Activated CD8-positive, alpha-beta memory T cell treated with anti-CD3 and anti-CD28 coated beads for 4 hours (primary cell): ENCODE measurements around the gene DNAJC5.
"Not testable (repeated sequence)": the region's sequence is repeated elsewhere in the genome, so short reads cannot be mapped to it uniquely, and the experiment has no call there.

Source experiments
- DNase-seq, 2 donors: peaks; one replicate each; pipeline ENCODE4 v3.0.0-alpha.2; 2020; ENCODE audit warnings: low read depth in 2 of 2

Gene DNAJC5

DNA sequence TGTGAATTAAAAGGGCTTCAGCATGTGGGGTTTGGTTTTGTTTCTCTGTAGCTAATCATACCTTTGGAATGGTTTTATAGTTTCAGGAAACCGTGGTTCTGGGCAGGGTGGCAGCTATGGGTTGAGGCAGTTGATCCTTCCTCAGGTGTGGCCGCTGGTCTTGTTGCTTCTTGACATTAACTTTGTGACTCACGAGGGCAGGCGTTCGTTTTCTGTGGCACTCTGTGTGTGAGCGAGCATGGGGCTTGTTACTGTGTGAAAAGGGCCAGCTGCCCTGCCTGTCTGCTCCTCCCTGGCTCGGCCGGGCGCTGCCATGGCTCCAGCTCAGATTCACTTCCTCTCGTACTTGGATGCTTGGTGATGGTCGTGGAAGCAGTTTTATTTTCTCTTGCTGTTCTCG is 16.2 kb downstream of the DNAJC5 start:
- DNase-seq: no peak

DNA sequence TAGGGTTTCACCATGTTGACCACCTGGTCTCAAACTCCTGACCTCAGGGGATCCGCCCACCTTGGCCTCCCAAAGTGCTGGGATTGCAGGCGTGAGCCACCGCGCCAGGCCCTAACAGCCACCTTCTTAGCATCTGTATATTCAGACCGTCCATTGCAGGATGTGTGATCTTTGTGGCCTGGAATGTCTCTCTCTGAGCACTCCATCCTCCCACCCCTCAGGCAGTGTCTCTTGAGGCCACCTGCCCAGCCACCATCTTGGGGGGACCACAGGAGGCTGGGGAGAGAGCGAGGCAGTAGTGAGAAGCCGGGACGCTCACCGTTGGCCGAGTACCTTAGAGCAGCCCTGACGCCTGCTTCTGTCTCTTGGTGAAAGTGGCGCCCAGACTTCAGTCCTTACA is 18.8 kb downstream of the DNAJC5 start:
- DNase-seq: no peak

DNA sequence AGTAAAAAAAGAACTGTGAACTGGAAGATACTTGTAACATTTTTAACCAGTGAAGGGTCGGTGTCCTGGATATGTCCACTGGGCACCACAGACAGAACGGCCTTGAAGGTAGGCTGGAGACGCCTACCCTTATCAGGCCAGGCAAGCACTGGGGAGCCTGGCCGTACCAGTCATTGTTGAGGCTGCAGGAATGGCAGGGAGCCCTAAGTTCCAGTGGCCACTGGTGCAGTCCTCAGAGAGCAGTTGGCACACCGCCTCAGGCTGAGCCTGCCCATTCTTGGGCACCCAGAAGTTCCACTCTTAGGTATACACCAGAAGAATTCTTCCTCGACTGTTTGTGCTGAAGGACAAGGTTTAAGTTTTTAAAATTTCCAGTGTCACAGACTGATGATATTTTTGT is 20.5 kb downstream of the DNAJC5 start:
- DNase-seq: no peak

DNA sequence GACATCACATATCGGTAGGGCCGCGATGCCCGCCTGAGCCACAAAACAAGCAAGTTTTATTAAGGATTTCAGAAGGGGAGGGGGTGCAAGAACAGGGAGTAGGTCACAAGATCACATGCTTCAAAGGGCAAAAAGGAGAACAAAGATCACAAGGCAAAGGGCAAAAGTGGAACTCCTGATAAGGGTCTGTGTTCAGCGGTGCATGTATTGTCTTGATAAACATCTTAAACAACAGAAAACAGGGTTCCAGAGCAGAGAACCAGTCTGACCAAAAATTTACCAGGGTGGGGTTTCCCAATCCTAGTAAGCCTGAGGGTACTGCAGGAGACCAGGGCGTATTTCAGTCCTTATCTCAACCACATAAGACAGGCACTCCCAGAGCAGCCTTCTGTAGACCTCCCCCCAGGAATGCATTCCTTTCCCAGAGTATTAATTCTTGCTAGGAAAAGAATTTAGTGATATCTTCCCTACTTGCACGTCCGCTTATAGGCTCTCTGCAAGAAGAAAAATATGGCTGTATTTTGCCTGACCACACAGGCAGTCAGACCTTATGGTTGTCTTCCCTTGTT is 21.5 kb downstream of the DNAJC5 start:
- not testable (repeated sequence) for DNase-seq

DNA sequence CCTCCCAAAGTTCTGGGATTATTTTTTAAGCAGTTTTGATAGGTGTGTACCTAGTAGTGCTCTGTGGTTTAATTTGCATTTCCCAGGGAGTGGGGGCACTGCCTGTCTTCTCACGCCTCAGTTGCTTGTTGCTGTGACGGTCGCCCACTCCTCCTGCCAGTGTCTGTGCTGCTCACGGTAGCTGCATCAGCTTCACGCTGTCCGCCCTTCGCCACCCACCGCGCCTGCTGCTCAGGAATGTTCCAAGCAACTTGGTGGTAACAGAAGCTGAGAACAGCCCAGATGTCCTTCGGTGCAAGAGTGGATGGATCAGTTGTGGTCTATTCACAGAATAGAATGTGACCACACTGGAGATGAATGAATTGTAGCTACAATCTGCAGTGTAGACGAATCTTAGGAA is 22.9 kb downstream of the DNAJC5 start:
- DNase-seq: no peak

DNA sequence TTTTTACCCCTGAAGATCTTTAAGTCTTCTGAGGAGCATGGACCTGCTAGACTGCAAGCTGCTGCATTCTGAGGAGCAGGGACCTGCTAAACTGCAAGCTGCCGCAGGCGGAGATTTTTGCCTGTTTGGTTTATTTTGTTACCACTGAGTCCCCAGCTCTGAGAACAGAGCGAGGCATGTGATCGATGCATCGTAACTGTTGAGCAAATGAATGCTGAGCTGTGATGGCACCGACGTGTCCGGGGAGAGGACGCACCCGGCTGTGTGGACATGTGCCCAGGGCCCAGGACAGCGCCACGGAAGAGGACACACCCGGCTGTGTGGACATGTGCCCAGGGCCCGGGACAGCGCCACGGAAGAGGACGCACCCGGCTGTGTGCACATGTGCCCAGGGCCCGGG is 24.2 kb downstream of the DNAJC5 start:
- DNase-seq: no peak

DNA sequence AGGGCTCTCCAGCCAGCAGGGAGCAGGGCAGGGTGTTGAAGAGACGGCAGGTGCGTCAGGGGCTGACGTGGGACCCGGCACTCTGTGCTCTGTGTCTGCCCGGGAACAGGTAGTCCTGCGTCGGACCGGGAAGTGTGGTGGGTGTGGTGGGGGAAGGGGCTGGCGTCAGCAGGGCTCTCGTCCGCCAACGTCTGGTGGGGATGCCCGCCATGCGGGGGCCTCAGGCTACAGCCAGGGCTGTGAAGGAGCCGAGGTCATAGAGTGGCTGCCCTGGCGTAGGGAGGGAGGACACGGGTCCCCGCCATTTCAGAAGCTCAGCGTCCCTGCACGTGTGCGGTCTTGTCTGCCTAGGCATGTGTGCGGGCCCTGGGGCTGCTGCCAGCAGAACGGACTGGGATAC is 25.3 kb downstream of the DNAJC5 start:
- DNase-seq: no peak

DNA sequence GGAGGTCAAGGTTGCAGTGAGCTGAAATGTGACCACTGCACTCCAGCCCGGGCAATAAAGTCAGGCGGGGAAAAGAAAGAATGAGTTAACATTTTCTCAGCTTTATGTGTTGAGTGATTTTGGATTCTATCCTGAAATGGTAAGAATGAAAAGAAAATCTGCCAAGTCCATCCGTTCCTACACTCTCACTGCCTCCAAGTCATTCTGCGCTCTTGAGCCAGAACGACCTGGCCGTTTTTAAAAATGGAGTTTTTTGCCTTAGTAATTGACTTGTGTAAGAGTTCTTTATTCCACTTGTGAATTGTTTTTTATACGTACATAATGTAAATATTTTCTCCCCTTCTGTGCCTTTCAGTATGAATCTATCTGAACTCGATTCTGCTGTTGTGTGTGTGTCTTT is 28.7 kb downstream of the DNAJC5 start:
- DNase-seq: no peak

DNA sequence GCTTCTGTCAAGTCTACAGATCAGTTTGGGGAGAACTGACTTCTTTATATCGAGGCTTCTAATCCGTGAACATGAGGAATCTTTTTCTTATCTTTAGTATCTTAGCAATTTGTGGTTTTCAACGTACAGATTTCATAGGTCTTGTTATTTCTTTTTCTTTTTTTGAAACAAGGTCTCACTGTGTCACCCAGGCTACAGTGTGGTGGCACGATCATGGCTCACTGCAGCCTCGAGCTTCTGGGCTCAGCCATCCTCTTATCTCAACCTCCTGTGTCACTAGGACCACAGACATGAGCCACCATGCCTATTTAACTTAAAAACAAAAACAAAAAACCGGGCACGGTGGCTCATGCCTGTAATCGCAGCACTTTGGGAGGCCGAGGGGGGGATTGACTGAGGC is 29.3 kb downstream of the DNAJC5 start:
- DNase-seq: no peak

DNA sequence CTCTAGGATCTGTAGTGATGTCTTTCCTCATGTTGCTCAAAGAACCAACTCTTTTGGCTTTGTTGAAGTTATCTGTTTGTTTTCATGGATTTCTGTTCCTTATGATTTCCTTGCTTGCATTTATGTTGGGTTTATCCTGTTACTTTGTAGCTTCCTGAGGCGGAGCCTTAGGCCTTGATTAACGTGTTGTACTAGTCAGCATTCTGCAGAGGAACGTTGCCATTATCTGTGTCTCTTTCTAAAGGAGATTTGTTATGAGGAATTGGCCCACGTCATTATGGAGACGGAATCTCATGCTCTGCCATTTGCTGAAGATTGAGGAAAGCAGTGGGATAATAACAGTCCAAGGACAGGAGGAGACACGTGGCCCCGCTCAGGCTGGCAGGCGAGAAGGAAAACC is 31.4 kb downstream of the DNAJC5 start:
- no peak for DNase-seq

DNA sequence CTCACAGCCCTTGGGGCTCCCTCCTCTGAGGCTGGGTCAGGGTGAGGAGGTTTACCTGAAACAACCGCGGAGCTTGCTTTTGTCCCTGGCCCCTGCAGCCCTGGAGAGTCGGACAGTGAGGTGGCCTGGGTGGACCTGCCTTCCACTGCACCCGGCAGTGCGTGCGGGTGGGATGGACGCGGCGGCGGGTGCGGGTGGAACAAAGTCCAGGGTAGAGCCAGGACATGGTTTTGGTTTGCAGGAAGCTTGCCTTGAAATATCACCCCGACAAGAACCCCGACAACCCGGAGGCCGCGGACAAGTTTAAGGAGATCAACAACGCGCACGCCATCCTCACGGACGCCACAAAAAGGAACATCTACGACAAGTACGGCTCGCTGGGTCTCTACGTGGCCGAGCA is 34.1 kb downstream of the DNAJC5 start:
- no peak for DNase-seq

DNA sequence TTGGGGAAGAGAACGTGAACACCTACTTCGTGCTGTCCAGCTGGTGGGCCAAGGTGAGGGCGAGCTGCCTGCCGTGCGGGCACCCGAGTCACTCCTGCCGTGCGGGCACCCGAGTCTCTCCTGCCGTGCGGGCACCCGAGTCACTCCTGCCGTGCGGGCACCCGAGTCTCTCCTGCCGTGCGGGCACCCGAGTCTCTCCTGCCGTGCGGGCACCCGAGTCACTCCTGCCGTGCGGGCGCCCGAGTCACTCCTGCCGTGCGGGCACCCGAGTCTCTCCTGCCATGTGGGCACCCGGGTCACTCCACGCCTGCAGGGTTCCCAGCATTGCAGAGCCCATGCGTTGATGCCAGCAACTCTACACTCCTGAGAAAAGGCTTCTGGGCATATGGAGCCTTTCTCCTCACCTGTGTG is 34.6 kb downstream of the DNAJC5 start:
- not testable (repeated sequence) for DNase-seq

DNA sequence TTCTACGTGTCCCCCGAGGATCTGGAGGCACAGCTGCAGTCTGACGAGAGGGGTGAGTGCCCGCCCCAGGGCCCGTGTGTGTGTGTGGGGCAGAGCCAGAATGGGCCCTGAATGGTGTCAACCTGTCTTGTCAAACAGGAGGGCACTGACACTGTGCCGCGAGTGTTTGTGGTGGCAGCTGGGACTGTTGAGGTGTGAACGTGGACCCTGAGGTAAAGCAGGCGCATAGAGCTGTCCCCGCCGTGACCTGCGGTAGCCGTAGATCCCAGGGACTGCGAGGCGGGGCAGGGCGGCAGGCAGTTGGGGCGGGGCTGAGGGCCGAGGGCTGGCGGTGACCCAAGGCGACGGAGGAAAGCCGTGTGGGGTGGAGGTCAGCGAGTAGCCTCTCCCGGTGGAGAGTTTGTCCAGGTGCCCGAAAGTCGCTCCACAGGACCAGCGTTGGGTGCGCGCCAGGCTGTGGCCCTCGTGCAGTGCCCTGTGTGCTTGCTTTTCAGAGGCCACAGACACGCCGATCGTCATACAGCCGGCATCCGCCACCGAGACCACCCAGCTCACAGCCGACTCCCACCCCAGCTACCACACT is 36.1 kb downstream of the DNAJC5 start:
- no peak for DNase-seq

DNA sequence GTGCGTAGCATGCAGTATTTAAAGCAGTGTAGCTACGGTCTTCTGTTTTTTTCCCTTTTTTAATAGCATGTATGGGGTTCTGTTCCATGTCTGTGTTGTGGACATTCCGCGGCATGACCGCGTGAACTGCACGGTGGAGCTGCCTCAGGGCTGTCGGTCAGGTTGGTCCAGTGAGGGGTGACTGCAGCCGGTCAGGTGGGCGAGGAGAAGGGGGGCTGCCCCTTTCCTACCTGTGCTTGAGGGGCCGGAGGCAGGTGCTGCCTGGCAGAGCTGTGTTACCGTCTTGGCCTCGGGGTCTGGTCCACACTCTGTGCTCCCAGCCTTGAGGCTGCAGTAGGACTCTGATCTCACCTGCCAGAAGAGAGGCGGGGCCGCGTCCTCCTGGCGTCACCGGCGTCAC is 36.8 kb downstream of the DNAJC5 start:
- DNase-seq: no peak

DNA sequence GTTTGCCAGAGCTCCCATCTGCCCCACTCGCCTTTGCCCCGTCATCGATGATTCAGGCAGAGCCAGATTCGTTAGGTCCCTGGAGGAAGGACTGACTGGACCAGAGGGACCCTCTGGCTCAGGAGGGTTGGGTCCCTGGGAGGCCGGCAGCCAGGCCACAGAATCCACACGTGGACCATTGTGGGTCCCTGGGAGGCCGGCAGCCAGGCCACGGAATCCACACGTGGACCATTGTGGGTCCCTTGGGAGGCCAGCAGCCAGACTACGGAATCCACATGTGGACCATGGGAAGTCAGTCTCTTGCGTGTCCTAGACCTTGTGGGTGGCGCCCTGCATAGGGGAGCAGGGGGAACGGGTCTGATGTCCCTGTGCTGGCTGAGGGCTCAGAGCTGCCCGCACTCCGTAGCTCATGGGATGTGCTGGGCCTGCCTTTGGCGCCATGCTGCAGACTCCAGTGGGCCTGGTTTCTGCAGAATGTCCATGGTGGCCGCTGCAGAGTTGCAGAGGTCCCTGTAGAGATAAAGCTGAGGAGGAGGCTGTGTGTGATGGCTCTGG is 37.8 kb downstream of the DNAJC5 start:
- DNase-seq: no peak

DNA sequence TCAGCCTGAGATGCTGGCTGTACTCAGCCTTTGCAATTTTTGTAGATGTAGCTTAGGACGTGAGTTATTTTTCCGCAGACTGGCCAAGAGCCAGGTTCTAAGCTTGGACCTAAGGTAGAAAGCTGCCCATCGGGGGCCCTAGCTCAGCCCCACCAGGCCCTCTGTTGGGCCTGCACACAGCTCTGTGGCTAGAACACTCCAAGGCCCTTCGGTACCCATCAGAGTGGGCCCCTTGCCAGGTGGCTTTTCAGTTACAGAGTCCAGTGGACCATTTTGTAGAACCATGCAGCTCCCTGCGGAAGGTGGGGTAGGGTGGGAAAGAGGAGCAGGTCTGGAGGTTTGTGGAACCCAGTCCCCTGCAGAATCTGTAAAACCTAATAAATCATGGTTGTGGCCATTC is 38.7 kb downstream of the DNAJC5 start:
- DNase-seq: no peak

DNA sequence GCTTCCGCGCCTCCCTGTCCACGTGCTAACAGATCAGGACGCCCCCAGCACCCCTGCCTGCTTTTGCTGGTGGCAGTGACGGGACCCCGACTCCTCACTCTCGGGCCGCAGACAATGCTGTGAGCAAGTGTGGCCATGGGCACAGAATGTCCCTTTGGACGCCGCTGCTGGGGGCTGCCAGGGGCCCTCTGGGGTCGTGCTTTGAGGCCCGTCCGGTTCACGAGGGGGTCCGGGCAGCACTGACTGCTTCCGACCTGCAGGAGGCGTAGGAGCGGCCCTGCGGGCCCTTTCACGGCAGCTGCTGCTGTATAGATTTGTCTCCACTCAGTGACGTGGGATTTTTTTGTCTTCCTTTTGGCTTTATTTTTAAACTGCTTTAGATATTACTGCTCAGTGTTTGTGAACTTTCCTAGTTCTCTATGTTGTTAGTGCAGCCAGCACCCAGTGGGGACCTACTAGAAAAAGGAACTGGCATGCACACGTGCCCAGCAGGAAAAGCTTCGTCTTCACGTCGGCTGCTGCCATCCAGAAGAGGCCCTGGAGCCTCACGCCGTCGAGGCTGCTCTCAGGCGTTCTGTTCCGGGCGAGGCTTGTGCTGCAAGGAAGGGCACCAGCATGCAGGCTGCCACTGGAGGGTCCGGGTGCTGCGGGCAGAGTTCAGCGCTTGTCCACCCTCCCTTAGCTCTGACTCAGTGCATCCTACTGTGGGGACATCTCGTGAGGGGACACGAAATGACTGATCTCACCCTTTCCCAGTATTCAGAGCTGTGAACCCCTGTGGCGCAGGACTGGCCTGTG is 39.5 kb downstream of the DNAJC5 start:
- DNase-seq: no peak

DNA sequence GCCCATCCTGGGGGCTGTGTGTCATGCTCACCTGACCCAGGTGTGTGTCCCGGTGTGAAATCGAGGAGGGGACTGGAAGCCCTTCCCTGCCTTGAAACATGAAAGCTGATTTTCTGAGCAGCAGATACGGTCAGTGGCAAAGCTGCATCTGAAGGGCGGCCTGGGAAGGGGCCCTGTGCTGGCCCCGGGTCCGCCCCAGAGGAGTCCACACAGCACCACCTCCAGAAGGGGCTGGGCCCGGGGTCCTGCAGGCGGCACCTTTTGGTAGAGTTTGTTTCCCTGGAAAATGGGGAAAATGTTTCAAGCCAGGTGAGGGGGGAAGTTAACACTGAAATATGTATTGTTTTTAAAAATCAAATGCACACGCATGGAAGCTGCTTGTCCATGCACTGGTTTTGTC is 40.5 kb downstream of the DNAJC5 start:
- DNase-seq: no peak

DNA sequence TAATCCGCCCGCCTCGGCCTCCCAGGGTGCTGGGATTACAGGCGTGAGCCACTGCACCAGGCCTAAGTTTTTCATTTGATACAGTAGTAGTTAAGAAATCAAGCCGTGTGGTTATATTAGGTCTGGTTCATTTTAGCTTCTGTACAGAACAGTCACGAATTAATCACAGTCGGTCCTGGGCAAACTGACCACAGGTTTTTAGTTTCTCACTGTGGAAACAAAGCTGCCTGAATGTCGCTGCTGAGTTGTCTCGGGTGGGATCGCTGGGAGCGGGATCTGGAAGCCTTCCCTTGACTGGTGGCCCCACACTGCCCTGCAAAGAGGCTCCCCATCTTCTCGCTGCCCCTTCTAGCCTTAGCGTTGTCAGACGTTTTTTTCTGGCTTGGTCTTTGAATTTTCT is 42.7 kb downstream of the DNAJC5 start:
- DNase-seq: no peak

DNA sequence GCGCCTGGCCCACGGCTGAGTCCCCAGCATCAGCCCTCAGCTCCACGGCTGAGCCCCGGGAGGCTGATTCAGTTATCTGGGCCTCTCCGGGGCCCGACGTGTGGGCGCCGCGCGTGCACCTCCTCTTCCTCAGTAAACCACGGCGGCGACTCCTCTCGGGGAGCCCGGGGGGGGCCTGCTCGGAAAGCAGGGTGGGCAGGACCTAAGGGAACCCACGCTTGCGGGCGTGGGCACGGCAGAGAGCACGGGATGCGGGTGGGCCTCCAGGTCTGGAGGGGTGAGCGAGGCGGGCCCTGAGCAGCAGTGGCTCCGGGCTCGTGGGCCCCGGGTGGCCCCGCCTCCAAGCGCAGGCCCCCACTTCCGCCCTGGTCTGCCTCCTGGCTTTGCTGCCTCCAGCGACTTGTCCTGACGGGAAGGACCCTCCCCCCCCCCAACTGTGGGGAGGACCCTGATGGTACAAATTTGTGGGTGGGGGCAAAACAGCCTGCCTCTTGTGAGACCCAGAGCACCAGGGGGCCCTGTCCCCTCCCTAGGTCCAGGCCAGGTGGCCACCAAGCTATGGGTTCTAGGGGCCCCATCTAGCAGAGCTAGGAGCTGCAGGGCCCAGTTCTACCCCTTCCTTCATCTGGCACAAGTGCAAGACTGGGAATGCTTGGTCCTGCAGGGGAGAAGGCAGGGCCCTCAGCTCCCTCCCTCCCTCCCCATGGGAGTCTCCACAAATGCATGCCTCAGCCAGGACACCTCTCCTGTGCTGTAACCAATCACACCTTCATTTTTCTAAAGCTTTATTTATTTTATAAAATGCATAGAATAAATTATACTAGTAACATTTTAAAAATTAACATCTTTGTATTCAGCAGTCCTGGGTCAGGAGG is 44.4 kb downstream of the DNAJC5 start:
- DNase-seq: no peak

DNA sequence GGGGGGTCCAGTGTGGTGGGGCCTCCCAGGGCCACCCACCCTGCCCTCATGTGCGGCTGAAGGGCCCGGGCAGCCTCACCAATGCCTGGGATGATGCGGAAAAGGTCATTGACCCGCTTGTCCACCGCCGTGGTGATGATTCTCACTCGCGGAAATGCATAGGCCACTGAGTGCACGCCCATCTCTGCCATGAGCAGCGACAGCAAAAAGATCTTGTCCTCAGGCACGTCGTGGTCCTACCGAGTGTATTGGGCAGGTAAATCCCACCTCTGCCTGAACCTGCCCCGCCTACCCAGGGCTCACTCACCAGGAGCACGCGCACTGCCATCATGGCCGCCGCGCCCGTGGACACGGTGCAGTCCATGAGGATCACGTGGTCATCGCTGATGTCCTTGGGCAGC is 45.1 kb downstream of the DNAJC5 start:
- DNase-seq: no peak
